SKM-1 (cell line): ENCODE results near the gene RPP30.
"Not testable (repeated sequence)": the region's sequence is repeated elsewhere in the genome, so short reads cannot be mapped to it uniquely, and the experiment has no call there.

ENCODE experiments used
- DNase-seq: peaks from one replicate; lab custom pipeline; 2025; ENCODE audit not compliant: unreplicated experiment; lab: John Stamatoyannopoulos, UW

Gene RPP30

DNA sequence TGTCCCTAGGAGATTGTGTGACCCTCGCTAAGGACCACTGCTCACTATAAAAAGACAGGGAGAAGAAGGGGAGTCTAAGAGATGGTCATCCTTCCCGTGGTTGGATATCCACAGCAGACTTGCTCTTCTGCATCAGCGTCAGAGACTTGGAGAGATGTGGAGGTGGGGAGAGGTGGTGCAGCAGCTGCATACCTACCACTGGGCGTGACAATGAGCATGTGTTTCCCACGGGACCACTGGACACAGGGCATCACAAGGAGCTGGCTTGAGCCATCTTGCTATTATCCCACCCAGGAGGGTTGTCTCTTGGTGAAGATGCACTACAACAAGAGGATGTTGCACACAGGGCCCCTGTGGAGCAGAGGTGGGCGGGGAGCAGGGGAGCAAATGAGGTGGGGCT, 67.9 kb downstream of the RPP30 start:
- DNase-seq, result no peak

DNA sequence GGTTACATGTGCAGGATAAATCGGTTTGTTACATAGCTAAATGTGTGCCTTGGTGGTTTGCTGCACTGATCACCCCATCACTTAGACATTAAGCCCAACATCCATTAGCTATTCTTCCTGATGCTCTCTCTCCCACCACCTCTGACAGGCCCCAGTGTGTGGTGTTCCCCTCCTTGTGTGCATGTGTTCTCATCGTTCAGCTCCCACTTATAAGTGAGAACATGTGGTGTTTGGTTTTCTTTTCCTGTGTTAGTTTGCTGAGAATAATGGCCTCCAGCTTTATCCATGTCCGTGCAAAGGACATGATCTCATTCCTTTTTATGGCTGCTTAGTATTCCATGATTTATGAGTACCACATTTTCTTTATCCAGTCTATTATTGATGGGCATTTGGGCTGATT, 71.2 kb downstream of the RPP30 start:
- DNase-seq, result not testable (repeated sequence)

DNA sequence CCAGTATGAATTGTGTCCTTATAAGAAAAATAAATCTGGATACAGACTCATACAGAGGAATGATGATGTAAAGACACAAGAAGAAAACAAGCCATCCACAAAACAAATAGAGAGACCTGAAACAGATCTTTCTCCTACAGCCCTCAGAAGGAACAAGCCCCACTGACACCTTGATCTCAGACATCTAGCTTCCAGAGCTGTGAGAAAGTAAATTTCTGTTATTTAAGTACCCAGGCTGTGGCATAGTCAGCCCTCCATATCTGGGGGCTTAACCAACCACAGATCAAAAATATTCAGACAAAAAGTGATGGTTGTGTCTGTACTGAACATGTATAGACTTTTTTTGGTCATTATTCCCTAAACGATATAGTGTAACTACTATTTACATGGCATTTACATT, 73.0 kb downstream of the RPP30 start:
- no peak for DNase-seq

DNA sequence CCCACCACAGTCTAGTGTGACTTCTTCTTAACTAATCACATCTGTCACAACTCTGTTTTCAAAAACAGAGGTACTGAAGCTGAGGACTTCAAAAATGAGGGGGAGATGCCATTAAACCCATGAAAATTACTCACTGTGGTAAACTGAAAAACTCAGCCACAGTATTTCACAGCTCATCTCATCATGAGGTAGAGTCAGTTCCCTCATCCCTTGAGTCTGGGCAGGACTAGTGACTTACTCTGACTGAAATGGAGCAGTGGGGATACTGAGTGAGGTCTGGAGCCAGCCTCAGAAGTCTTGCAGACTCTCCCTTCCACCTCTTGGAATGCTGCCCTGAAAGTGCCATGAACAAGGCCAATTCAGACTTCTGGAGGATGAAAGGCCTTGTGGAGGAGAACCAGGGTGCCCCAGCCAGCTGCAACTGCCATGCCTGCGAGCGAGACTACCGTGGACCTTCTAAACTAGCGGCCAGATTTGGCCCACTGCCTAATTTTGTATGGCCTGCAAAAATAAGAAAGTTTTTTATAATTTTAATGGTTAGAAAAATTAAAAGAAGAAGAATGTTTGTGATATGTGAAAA, 73.8 kb downstream of the RPP30 start:
- DNase-seq, result no peak

DNA sequence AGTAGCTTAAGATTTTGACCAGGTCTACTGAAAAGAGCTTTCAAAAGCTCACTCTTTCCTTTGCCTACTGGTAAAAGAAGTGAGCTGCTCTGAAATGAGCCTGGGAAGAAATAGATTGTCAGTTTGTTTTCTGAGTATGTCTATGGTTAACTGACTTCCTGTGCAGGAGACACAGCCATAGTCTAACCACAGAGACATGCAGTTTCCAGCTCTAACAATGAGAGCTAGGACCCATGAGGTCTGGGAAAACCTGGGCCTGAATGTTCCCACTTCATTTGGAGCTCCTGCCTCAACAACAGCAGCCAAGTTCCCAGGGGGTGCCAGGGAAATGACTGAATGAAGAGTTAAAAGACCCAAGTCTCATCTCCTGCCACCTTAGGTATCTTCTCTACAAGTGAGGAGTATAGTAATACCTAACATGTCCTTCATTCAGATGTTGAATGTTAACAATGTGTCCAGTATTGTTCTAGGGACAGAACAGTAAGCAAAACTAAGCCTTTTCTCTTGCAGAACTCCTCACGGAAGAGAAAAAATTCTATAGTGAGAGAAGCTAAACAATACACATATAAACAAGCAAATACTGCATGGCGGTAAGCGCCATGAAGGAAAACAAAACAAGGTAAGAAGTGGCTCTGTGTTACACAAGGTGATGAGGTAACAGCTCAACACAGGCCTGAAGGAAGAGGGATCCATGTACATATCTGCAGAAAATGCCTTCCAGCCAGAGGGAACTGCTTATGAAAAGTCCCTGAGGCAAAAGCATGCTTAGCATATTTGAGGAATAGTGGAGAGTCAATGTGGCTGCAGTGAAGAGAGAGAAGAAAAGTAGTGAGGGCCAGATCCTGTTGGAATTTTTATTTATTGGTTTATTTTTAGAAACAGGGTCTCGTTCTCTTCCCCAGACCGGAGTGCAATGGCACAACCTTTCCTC, 75.5 kb downstream of the RPP30 start:
- no peak for DNase-seq
